ENCODE results near the gene RALGPS1. TPM values are rescaled to one million over a fixed set of nuclear protein-coding genes. Genes with fewer than 3 reads are reported as not detected.

The RALGPS1 gene
- total and polyA plus RNA-seq, 2 of the 13 experiments (the other 11 are each of a cell fraction or from before 2014, with no cell fraction given): 3.7 to 6.5 TPM

DNA sequence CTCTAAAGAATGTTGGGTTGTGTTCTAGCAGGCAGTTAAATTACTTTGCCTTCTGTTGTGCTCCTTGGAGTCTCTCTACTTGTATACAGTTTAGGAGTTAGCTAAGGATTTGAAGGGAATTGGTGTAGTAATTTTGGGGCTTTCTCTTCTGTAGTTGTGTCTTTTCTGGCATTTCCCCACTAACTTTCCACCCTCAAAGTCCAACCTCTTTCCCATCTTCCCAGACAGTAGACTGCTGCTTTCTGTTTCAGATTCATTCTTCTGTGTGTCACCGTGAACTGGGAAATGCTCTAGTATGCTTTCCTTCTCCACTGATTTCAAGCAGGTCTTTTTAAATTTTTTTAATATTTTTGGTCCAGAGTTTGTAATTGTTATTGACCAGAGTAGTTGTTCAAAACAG is 212.4 kb downstream of the RALGPS1 start:
- in situ Hi-C loops (cut with HindIII; ENCODE audit: extremely low pct_ligation_motif_present, low pct_unique_long_range_greater_than_20kb) (no loop called here), intact Hi-C loops (cut with micrococcal nuclease; ENCODE audit: unreplicated experiment) (no loop called here)
- no peaks in the 10 kb centered on the region for H3K79me2 ChIP-seq (ENCODE audit: insufficient read depth, low read length)
- POLR2A ChIA-PET: no interaction called here
- FAIRE-seq (no peak), ATAC-seq (no peak), DNase-seq (ENCODE audit: low spot score) (no peak)
- 88% methylated on average over 1 of the region's 1 CpG for WGBS (ENCODE audit: low lambda C conversion rate)
- H3K27me3 ChIP-seq (ENCODE audit: control insufficient read depth in 1 of 2, insufficient read depth in 2 of 2, low read length in 2 of 2): no peaks in the 10 kb centered on the region; a peak in 1 of 5 replicates
- H3K27ac ChIP-seq (ENCODE audit: extremely low read length, insufficient read depth, low read length): no peak overlapping the region
- H3K9me3 ChIP-seq (ENCODE audit: low read length): no peaks in the 10 kb centered on the region
- no peak overlapping the region for H2AFZ ChIP-seq (ENCODE audit: low read length)
- no peaks in the 10 kb centered on the region for H4K20me1 ChIP-seq (ENCODE audit: insufficient read depth, low read length)
- no peak overlapping the region for H3K9ac ChIP-seq (ENCODE audit: insufficient read depth, low read depth, low read length)
- no peak for TF ChIP-seq FOXA1 (IDR thresholded peaks at IDR 0.05)
- no peak for TF ChIP-seq FOXA1 (CRISPR knock-in tag; IDR thresholded peaks at IDR 0.05)
- TF ChIP-seq CREB1 (IDR thresholded peaks at IDR 0.05): no peak
- TF ChIP-seq CREB1 (CRISPR knock-in tag; IDR thresholded peaks at IDR 0.05): no peak
- no peak for TF ChIP-seq MIXL1 (CRISPR knock-in tag; IDR thresholded peaks at IDR 0.05)
- no peak for TF ChIP-seq NR1H2 (CRISPR knock-in tag; IDR thresholded peaks at IDR 0.05; ENCODE audit: borderline replicate concordance, low read depth)
- TF ChIP-seq NCOR1 (IDR thresholded peaks at IDR 0.05; ENCODE audit: borderline replicate concordance, low read length): no peak
- TF ChIP-seq IKZF1 (IDR thresholded peaks at IDR 0.05): no peak
- TF ChIP-seq ZNF468 (CRISPR knock-in tag; IDR thresholded peaks at IDR 0.05): no peak
- no peak for TF ChIP-seq MAZ (IDR thresholded peaks at IDR 0.05; ENCODE audit: borderline replicate concordance, low read depth, low read length)
- no peak for TF ChIP-seq MAZ (CRISPR knock-in tag; IDR thresholded peaks at IDR 0.05; ENCODE audit: low read depth)
- no peak for TF ChIP-seq ZSCAN31 (CRISPR knock-in tag; IDR thresholded peaks at IDR 0.05; ENCODE audit: low read depth)
- TF ChIP-seq ZNF24 (IDR thresholded peaks at IDR 0.05): no peak
- TF ChIP-seq FOSL1 (CRISPR knock-in tag; IDR thresholded peaks at IDR 0.05; ENCODE audit: borderline replicate concordance): no peak
- TF ChIP-seq, protein P1, sequence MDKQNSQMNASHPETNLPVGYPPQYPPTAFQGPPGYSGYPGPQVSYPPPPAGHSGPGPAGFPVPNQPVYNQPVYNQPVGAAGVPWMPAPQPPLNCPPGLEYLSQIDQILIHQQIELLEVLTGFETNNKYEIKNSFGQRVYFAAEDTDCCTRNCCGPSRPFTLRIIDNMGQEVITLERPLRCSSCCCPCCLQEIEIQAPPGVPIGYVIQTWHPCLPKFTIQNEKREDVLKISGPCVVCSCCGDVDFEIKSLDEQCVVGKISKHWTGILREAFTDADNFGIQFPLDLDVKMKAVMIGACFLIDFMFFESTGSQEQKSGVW (CRISPR knock-in tag; IDR thresholded peaks at IDR 0.05; ENCODE audit: borderline replicate concordance): no peak
- no peak for TF ChIP-seq ZNF790 (CRISPR knock-in tag; IDR thresholded peaks at IDR 0.05; ENCODE audit: borderline replicate concordance)
- TF ChIP-seq HOXD1 (CRISPR knock-in tag; IDR thresholded peaks at IDR 0.05): no peak
- no peak for TF ChIP-seq PCBP2 (optimal IDR thresholded peaks at IDR 0.05; ENCODE audit: low read depth, low read length, poor library complexity, severe bottlenecking)
- TF ChIP-seq, protein P2, sequence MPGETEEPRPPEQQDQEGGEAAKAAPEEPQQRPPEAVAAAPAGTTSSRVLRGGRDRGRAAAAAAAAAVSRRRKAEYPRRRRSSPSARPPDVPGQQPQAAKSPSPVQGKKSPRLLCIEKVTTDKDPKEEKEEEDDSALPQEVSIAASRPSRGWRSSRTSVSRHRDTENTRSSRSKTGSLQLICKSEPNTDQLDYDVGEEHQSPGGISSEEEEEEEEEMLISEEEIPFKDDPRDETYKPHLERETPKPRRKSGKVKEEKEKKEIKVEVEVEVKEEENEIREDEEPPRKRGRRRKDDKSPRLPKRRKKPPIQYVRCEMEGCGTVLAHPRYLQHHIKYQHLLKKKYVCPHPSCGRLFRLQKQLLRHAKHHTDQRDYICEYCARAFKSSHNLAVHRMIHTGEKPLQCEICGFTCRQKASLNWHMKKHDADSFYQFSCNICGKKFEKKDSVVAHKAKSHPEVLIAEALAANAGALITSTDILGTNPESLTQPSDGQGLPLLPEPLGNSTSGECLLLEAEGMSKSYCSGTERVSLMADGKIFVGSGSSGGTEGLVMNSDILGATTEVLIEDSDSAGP (CRISPR knock-in tag; IDR thresholded peaks at IDR 0.05; ENCODE audit: borderline replicate concordance): no peak
- TF ChIP-seq SCMH1 (CRISPR knock-in tag; IDR thresholded peaks at IDR 0.05; ENCODE audit: borderline replicate concordance): no peak
- no TSS peak for BruUV-seq (replicated peaks)
- H3K36me3 ChIP-seq (replicated peaks in 1 of 2; ENCODE audit: control insufficient read depth in 1 of 2, insufficient read depth in 2 of 2, low read length in 2 of 2): no peaks in the 10 kb centered on the region
- H3K4me3 ChIP-seq (replicated peaks in 1 of 3; ENCODE audit: insufficient read depth in 1 of 3, low read depth in 2 of 3, low read length in 3 of 3): no peak overlapping the region
- CTCF ChIA-PET (ENCODE audit: low intra/inter-chr PET ratio, low total read pairs): no interaction called here
- H3K4me2 ChIP-seq (ENCODE audit: low read depth, low read length): no peak overlapping the region
- peaks cover 40% of the 10 kb centered on the region for H3K4me1 ChIP-seq (ENCODE audit: insufficient read depth, low read length)

All from HepG2 (cell line).